T-helper 2 cell treated with Interferon-gamma antibody and Interleukin-4, amounts not matched to agents 100 ng/mL and 5 ng/mL, for 36 hours (primary cell): ENCODE measurements around the gene RTRAF. TPM values are rescaled to one million over a fixed set of nuclear protein-coding genes. Genes with fewer than 3 reads are reported as not detected.

Experiments
- intact Hi-C: fragments of 100-400 bp; cut with micrococcal nuclease; formaldehyde crosslinking; loops from one replicate; pipeline ENCODE4 v1.15.1; 2023
- total RNA-seq: library from RNA; stranded (reverse); gene quantifications from 2 replicates; pipeline ENCODE4 v1.2.3, GENCODE V29; 2022

The RTRAF gene
- total RNA-seq, 1 donor from 2014 or later = 182 TPM

- intact Hi-C loops = loop anchor here (10.0 kb wide), 1 partner anchor 226 kb away; no protein-coding TSS in a partner anchor
Measured at GRCh38 chr14:52048641-52049204, 59.4 kb downstream of the RTRAF start.

GRCh38 chr14:52049271-52049670 lies 59.9 kb downstream of the RTRAF start:
- intact Hi-C loops = loop anchor here (10.0 kb wide), 1 partner anchor 226 kb away; no protein-coding TSS in a partner anchor

- intact Hi-C loops = loop anchor here (10.0 kb wide), 1 partner anchor 225 kb away; no protein-coding TSS in a partner anchor
Measured at GRCh38 chr14:52049721-52050588, 60.6 kb downstream of the RTRAF start.

- intact Hi-C loops = no loop called here
Measured at GRCh38 chr14:52051251-52051650, 61.9 kb downstream of the RTRAF start.

- intact Hi-C loops = no loop called here
Measured at GRCh38 chr14:52051871-52052270, 62.5 kb downstream of the RTRAF start.

- intact Hi-C loops = no loop called here
Measured at GRCh38 chr14:52052288-52052943, 63.1 kb downstream of the RTRAF start.

GRCh38 chr14:52053044-52053443 lies 63.7 kb downstream of the RTRAF start:
- intact Hi-C loops = no loop called here

- intact Hi-C loops = no loop called here
Measured at GRCh38 chr14:52054678-52055077, 65.3 kb downstream of the RTRAF start.

- intact Hi-C loops = no loop called here
Measured at GRCh38 chr14:52055167-52055566, 65.8 kb downstream of the RTRAF start.

GRCh38 chr14:52058341-52058740 lies 69.0 kb downstream of the RTRAF start:
- intact Hi-C loops = no loop called here

- intact Hi-C loops = no loop called here
Measured at GRCh38 chr14:52059649-52060048, 70.3 kb downstream of the RTRAF start.

GRCh38 chr14:52060080-52060479 lies 70.7 kb downstream of the RTRAF start:
- intact Hi-C loops = no loop called here

Other genes with a start within 250 kb of the RTRAF start
- 190 and 204 TPM in 2 replicates for gene GNG2, start 128.9 kb upstream of the RTRAF start, total RNA-seq
- gene NID2, start 79.5 kb downstream of the RTRAF start, total RNA-seq = 0.36 and 0.82 TPM in 2 replicates